ENCODE results near the gene VEGFB. TPM values are rescaled to one million over a fixed set of nuclear protein-coding genes. Genes with fewer than 3 reads are reported as not detected.

VEGFB gene
- total and polyA plus RNA-seq, 2 of the 8 experiments (the other 6 are each of a cell fraction or from before 2014, with no cell fraction given) = 9.3 to 49.6 TPM

DNA sequence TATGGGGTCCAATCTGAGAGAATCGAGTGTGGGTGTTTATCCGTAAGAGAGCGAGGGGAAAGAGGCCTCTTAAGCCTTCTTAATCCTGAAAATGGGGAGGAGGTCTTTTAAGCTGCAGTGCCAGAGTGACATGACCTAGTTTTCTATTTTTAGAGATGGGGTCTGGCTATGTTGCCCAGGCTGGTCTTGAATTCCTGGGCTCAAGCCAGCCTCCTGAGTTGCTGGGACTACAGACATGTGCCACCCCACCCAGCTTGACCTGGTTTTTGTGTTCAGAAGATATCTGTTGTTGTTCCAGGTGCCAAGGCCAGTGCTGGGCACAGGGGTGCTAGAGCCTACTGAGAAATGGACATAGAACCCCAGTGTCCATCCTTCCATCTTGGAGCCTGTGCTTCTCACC, 48.7 kb downstream of the VEGFB start (continued):
- TF ChIP-seq SAP30 (IDR thresholded peaks at IDR 0.05; ENCODE audit: insufficient read depth, insufficient replicate concordance, low read length) (no peak), EZH2 (IDR thresholded peaks at IDR 0.05; ENCODE audit: low read depth, low read length, severe bottlenecking) (no peak), SP4 (IDR thresholded peaks at IDR 0.05; ENCODE audit: low read length) (no peak), KDM4A (IDR thresholded peaks at IDR 0.05; ENCODE audit: low read depth, low read length, severe bottlenecking) (no peak), CTBP2 (IDR thresholded peaks at IDR 0.05; ENCODE audit: borderline replicate concordance, insufficient read depth, insufficient read length, low read length) (no peak), TAF7 (optimal IDR thresholded peaks at IDR 0.05; ENCODE audit: borderline replicate concordance, low read depth, low read length) (no peak)

Measured in H1 (cell line).